Measurements from ENCODE around the gene SLC16A1. TPM values are rescaled to one million over a fixed set of nuclear protein-coding genes. Genes with fewer than 3 reads are reported as not detected.

Gene SLC16A1
- total and polyA plus RNA-seq, 10 of the 15 experiments (the other 5 are each of a cell fraction or from before 2014, with no cell fraction given), result 39.0 to 106 (median 65.8) TPM

- TF ChIP-seq, protein P1, sequence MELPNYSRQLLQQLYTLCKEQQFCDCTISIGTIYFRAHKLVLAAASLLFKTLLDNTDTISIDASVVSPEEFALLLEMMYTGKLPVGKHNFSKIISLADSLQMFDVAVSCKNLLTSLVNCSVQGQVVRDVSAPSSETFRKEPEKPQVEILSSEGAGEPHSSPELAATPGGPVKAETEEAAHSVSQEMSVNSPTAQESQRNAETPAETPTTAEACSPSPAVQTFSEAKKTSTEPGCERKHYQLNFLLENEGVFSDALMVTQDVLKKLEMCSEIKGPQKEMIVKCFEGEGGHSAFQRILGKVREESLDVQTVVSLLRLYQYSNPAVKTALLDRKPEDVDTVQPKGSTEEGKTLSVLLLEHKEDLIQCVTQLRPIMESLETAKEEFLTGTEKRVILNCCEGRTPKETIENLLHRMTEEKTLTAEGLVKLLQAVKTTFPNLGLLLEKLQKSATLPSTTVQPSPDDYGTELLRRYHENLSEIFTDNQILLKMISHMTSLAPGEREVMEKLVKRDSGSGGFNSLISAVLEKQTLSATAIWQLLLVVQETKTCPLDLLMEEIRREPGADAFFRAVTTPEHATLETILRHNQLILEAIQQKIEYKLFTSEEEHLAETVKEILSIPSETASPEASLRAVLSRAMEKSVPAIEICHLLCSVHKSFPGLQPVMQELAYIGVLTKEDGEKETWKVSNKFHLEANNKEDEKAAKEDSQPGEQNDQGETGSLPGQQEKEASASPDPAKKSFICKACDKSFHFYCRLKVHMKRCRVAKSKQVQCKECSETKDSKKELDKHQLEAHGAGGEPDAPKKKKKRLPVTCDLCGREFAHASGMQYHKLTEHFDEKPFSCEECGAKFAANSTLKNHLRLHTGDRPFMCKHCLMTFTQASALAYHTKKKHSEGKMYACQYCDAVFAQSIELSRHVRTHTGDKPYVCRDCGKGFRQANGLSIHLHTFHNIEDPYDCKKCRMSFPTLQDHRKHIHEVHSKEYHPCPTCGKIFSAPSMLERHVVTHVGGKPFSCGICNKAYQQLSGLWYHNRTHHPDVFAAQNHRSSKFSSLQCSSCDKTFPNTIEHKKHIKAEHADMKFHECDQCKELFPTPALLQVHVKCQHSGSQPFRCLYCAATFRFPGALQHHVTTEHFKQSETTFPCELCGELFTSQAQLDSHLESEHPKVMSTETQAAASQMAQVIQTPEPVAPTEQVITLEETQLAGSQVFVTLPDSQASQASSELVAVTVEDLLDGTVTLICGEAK (IDR thresholded peaks at IDR 0.05; ENCODE audit: borderline replicate concordance), result no peak
- TF ChIP-seq MXI1 (IDR thresholded peaks at IDR 0.05; ENCODE audit: low read depth, low read length), result no peak
- TF ChIP-seq, protein P2, sequence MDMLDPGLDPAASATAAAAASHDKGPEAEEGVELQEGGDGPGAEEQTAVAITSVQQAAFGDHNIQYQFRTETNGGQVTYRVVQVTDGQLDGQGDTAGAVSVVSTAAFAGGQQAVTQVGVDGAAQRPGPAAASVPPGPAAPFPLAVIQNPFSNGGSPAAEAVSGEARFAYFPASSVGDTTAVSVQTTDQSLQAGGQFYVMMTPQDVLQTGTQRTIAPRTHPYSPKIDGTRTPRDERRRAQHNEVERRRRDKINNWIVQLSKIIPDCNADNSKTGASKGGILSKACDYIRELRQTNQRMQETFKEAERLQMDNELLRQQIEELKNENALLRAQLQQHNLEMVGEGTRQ (IDR thresholded peaks at IDR 0.05; ENCODE audit: borderline replicate concordance, low read depth, low read length), result no peak
- TF ChIP-seq, protein P3, sequence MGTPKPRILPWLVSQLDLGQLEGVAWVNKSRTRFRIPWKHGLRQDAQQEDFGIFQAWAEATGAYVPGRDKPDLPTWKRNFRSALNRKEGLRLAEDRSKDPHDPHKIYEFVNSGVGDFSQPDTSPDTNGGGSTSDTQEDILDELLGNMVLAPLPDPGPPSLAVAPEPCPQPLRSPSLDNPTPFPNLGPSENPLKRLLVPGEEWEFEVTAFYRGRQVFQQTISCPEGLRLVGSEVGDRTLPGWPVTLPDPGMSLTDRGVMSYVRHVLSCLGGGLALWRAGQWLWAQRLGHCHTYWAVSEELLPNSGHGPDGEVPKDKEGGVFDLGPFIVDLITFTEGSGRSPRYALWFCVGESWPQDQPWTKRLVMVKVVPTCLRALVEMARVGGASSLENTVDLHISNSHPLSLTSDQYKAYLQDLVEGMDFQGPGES (IDR thresholded peaks at IDR 0.05), result no peak
- no peak for TF ChIP-seq TCF12 (IDR thresholded peaks at IDR 0.05; ENCODE audit: low read depth, low read length)
- no peak for TF ChIP-seq KDM1A (IDR thresholded peaks at IDR 0.05; ENCODE audit: borderline replicate concordance)
- no peak for TF ChIP-seq ZBTB33 (IDR thresholded peaks at IDR 0.05)
Observed at GRCh38 chr1:112988367-112988766, 32.4 kb upstream of the SLC16A1 start (continued).
